ENCODE results near the gene TMEM158. TPM values are rescaled to one million over a fixed set of nuclear protein-coding genes. Genes with fewer than 3 reads are reported as not detected.

The TMEM158 gene
- total RNA-seq, 4 donors from 2014 or later, result 3.1 to 8.5 (median 5.3) TPM

DNA sequence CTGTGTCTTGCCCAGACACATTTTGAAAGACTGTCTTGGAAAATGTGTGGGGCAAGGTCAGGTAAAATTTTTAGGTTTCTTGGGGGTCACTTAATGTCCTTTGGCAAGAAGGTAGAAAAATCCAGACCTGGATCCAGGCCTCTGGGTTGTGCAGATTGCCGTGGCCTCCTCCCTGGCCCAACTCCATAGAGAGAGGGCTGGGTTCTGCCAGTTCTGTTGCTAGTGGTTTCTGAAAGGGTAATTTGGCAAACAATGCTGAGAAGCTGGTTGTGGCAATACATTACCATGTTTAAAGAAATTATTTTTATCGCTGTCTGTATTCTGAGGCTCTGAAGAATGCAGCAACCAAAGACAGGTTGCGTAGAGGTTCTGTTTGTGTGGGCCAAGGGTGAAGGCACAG, 20.2 kb upstream of the TMEM158 start:
- no peak overlapping the region for H3K27ac ChIP-seq
- no peaks in the 10 kb centered on the region for H3K27me3 ChIP-seq
- no peak overlapping the region for H3K4me3 ChIP-seq
- no peaks in the 10 kb centered on the region for H3K36me3 ChIP-seq
- H3K4me1 ChIP-seq, result no peaks in the 10 kb centered on the region
- 79 to 94% methylated on average over 3 of the region's 3 CpGs for WGBS, 2 donors (ENCODE audit: low coverage in 1 of 2)
- no peaks in the 10 kb centered on the region for H3K9me3 ChIP-seq
- no peak for ATAC-seq
- TF ChIP-seq, protein P1, sequence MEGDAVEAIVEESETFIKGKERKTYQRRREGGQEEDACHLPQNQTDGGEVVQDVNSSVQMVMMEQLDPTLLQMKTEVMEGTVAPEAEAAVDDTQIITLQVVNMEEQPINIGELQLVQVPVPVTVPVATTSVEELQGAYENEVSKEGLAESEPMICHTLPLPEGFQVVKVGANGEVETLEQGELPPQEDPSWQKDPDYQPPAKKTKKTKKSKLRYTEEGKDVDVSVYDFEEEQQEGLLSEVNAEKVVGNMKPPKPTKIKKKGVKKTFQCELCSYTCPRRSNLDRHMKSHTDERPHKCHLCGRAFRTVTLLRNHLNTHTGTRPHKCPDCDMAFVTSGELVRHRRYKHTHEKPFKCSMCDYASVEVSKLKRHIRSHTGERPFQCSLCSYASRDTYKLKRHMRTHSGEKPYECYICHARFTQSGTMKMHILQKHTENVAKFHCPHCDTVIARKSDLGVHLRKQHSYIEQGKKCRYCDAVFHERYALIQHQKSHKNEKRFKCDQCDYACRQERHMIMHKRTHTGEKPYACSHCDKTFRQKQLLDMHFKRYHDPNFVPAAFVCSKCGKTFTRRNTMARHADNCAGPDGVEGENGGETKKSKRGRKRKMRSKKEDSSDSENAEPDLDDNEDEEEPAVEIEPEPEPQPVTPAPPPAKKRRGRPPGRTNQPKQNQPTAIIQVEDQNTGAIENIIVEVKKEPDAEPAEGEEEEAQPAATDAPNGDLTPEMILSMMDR (IDR thresholded peaks at IDR 0.05), result no peak
- TF ChIP-seq POLR2AphosphoS5 (IDR thresholded peaks at IDR 0.05) (no peak), POLR2A (IDR thresholded peaks at IDR 0.05) (no peak), EP300 (IDR thresholded peaks at IDR 0.05) (no peak)

DNA sequence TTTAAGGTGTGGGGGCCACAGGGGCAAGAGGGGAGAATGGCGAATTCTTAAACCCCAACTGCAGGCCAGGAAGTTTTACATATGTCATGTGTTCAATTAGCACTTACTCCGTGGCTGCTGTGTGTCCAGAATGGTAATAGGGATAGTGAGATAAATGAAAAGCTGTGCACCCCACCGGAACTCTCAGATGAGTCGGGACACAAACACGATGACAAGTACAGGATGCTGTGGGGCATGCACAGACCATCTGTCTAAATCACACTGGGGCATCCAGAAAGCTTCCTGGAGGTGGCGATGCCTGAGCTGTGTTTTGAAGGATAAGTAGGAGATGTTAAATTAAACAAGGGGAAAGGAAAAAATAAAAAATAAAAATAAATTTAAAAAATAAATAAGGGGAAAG, 18.3 kb upstream of the TMEM158 start:
- Histone ChIP-seq H3K36me3 (no peaks in the 10 kb centered on the region), H3K4me1 (no peaks in the 10 kb centered on the region), H3K27me3 (peaks cover 8% of the 10 kb centered on the region), H3K4me3 (no peak overlapping the region), H3K9me3 (no peaks in the 10 kb centered on the region), H3K27ac (no peak overlapping the region)
- WGBS, 2 donors (ENCODE audit: low coverage in 1 of 2), result 51 to 73% methylated on average over 5 to 6 of the region's 6 CpGs
- no peak for ATAC-seq
- TF ChIP-seq, protein P1 (IDR thresholded peaks at IDR 0.05), result no peak
- no peak for TF ChIP-seq EP300 (IDR thresholded peaks at IDR 0.05)
- TF ChIP-seq POLR2A (IDR thresholded peaks at IDR 0.05), result no peak
- no peak for TF ChIP-seq POLR2AphosphoS5 (IDR thresholded peaks at IDR 0.05)

DNA sequence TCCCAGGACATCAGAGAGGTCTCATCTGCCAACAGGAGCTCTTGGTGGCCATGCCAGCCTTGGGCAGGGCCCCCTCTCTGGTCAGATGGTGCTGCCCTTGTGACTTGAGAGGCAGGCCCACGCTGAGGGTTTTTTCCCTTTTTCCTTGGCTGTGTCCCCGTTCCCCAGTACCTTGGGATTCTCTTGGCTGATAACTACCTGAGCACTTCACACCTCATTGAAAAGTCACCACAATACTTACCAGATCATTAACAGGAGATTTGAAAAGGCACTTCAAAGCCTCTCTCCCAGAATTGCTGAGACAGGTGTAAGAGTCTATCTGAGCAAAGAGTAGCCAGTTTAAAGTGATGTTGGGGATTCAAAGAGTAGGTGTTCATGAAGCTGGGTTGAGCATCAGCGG, 15.1 kb upstream of the TMEM158 start:
- H3K27me3 ChIP-seq, result peaks cover 8% of the 10 kb centered on the region
- no peaks in the 10 kb centered on the region for H3K4me1 ChIP-seq
- no peaks in the 10 kb centered on the region for H3K9me3 ChIP-seq
- no peak for ATAC-seq
- TF ChIP-seq EP300 (IDR thresholded peaks at IDR 0.05), result no peak
- TF ChIP-seq POLR2A (IDR thresholded peaks at IDR 0.05), result no peak
- TF ChIP-seq, protein P1 (IDR thresholded peaks at IDR 0.05), result no peak
- no peak for TF ChIP-seq POLR2AphosphoS5 (IDR thresholded peaks at IDR 0.05)
- no peak overlapping the region for H3K4me3 ChIP-seq
- WGBS, 2 donors (ENCODE audit: low coverage in 1 of 2), result 73% methylated on average over 1 of the region's 3 CpGs; no CpG with 5 or more reads in 1 of the 2 donors
- no peaks in the 10 kb centered on the region for H3K36me3 ChIP-seq
- H3K27ac ChIP-seq, result no peak overlapping the region

DNA sequence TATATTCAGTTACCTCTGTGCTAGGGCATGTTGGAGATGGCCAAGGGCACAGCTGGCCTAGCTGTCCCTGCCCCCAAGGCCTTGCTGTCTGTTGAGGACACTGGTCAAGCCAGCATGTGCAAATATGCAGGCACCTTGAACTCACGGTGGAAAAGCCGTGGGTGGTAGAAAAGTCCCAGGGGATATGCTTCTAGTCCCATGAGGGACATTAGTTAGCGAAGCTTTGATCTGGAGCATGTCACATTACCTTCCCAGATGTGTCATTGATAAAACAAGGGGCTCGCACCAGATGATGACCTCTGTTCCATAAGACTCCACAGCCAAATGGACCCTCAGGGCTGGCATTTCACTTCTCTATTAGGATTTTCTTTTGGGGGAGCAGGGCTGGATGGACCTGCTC, 14.2 kb upstream of the TMEM158 start:
- no peak for TF ChIP-seq POLR2A (IDR thresholded peaks at IDR 0.05)
- TF ChIP-seq EP300 (IDR thresholded peaks at IDR 0.05), result no peak
- no peak for TF ChIP-seq POLR2AphosphoS5 (IDR thresholded peaks at IDR 0.05)
- TF ChIP-seq, protein P1 (IDR thresholded peaks at IDR 0.05), result no peak
- no peaks in the 10 kb centered on the region for H3K9me3 ChIP-seq
- H3K4me3 ChIP-seq, result no peak overlapping the region
- no peaks in the 10 kb centered on the region for H3K36me3 ChIP-seq
- H3K27me3 ChIP-seq, result peaks cover 8% of the 10 kb centered on the region
- no peak for ATAC-seq
- no peaks in the 10 kb centered on the region for H3K4me1 ChIP-seq
- H3K27ac ChIP-seq, result no peak overlapping the region
- WGBS, 2 donors (ENCODE audit: low coverage in 1 of 2), result 17 to 64% methylated on average over 1 to 2 of the region's 4 CpGs

DNA sequence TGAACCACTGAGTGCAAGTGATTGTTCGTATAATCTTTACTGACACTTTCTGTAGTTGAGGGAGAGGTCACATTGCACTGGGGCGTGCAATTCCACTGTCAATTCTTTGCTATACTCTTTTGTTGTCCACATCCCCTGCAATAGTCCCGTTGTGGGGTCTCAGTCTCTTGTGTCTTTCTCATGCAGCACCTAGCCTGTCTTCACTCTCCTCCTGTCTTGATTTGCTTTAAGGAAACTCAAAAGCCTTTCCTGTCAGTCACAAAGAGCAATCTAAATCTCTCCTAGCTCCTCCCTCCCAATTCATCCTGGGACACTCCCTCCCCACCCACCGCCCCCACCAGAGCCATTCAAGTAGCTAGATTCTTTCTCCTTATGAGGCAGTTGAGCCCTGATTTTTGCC, 13.2 kb upstream of the TMEM158 start:
- 74 to 90% methylated on average over 2 to 3 of the region's 4 CpGs for WGBS, 2 donors (ENCODE audit: low coverage in 1 of 2)
- Histone ChIP-seq H3K4me1 (no peaks in the 10 kb centered on the region), H3K36me3 (no peaks in the 10 kb centered on the region), H3K4me3 (no peak overlapping the region), H3K27ac (no peak overlapping the region), H3K9me3 (no peaks in the 10 kb centered on the region), H3K27me3 (peaks cover 8% of the 10 kb centered on the region)
- ATAC-seq, result no peak
- TF ChIP-seq POLR2AphosphoS5 (IDR thresholded peaks at IDR 0.05), result no peak
- TF ChIP-seq, protein P1 (IDR thresholded peaks at IDR 0.05), result no peak
- TF ChIP-seq EP300 (IDR thresholded peaks at IDR 0.05), result no peak
- TF ChIP-seq POLR2A (IDR thresholded peaks at IDR 0.05), result no peak
